NCI-H748 (cell line): ENCODE data around the gene YEATS2.
A peak's percentile ranks its signal among the peaks of the same experiment; 100 is the strongest.

Experiments
- DNase-seq: peaks from one replicate; lab custom pipeline; 2025; ENCODE audit not compliant: unreplicated experiment; lab: John Stamatoyannopoulos, UW

Gene YEATS2

DNA sequence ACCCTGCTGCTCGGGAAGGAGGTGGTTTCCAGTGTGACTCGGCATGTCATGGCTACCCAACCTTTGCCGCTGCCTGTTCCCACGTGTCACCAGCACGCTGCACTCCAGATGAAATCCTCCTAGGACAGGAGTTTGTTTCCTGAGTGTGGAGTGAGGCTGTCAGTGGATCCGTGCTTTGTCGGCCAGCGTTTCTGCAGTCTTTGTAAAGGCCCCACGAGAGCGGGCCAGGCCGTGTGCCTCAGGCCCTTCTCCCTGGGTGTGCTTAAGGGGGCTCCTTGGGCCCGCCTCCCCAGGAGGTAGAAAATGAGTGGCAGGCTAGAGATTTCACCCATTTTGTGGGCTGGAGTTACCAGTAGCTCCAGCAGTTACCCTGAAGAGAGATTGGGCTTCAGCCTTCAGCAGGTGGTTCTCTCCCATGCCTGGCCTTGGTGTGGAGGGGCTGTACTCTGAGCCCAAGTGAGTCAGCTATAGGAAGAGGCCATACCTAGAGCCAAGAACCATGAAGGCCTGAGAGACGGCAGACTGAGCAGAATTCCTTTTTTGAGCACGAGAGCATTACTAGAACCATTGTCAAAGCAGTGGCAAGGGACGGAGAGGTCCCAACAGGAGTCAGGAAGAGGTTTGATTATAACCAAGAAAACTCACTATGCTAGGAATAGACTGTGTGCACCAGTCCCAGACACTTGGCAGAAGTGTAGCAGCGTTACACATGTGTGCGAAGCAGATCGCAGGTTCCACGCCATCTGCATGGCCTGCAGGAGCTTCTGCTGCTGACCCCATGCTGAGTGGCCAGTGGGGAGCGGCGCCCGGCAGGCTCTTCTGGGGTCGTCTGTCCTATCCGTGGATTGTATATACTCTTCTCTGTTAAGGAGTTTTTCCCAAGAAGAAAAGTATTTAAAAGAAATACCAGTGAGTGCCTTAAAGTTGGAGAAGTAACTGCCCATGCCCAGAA is 113.3 kb downstream of the YEATS2 start:
- no peak for DNase-seq

DNA sequence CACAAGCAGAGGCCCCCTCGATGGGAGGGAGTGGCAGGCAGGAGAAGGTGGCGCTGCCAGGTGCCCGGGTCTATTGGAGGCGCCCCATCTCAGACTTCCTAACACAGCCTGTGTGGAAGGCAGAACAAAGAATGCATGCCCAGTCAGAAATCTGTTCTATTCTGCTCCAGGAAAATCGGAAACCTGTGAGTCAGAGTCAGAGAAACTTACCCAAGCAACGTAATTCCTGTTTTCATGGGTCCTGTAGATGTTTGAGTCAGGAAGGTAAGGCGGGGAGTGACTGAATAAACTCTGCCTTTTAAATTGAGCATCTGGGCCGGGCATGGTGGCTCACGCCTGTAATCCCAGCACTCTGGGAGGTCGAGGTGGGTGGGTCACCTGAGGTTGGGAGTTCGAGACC is 114.0 kb downstream of the YEATS2 start:
- no peak for DNase-seq

DNA sequence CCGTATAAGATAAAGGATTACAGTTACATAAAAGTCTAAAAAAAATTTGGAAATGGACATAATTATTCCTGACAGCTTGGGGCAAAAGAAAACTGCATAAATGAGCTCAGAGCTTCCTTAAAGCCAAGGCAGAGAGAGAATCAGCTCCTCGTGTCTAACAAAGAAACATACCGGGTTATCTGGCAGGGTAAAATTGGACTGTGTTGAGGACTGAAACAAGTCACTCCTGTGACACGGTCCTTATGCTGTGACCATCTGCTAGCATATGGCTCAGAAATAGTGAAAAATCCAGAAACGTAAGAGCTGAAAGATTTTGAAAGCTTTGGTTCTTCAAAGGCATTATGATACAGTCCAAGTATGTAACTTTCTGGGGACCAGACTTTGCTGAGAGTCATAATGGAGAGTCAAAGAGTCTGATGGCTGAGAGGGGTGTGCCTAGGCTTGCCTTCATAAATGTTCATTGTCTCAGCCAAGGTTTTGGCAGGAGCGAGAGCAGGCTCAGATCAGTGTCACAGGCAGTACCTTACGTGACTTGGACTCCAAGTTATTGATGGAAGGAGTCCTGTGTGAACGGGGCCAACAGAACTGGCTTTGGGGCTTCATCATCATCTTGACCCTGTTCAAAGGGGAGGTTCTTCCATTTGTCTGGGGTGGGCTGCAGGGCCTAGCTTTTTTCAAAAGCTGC is 115.3 kb downstream of the YEATS2 start:
- no peak for DNase-seq

- DNase-seq: no peak
Measured at GRCh38 chr3:183814240-183814639, 116.6 kb downstream of the YEATS2 start.

GRCh38 chr3:183815563-183815940 is 118.0 kb downstream of the YEATS2 start:
- no peak for DNase-seq

DNA sequence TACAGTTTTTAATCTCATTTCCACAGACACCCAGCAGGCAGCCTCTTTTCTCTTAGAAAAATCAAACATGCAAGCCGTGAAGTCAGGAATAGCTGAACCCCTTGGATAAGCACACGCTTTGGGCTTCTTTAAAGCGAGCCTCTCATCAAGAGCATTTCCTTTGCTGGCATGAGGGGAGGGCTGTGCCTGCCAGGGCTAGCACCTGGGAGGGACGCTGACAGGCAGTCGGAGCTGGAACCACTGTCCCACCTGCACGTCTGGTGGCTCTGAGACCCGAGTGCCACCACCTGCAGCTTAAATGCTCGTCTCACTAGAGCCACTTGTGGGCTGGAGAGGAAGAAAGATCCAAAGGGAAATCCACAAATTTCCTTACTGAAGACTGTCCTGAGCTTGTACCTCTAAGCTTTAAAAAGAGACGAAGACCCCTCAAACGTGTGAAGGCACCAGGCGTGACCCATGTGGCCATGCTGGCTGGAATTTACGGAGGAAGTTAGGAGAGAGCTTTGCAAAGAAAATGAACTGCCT is 118.4 kb downstream of the YEATS2 start:
- DNase-seq: no peak

GRCh38 chr3:183816681-183817510 is 119.3 kb downstream of the YEATS2 start:
- no peak for DNase-seq

DNA sequence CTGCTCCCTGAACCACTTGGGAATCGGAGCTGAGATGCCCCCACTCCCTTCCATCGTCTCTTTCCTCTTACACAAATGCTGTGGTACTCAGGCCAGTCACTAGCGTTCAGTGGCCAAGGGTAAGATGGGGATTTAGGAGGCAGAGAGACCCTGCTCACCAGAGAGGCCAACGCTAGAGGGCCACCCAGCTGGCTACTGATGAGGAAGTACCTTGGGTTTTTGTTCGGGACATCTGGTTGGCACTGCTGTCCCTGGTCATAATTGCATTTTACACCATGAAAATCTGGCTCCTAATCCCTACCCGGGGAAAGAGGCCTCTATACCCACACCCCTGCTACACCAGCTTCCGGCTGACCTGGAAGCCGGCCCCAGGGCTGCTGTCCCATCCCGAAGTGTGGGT is 120.0 kb downstream of the YEATS2 start:
- DNase-seq: no peak

GRCh38 chr3:183818041-183818620 is 120.5 kb downstream of the YEATS2 start:
- no peak for DNase-seq

- DNase-seq: no peak
Measured at GRCh38 chr3:183818706-183819624, 121.4 kb downstream of the YEATS2 start.

DNA sequence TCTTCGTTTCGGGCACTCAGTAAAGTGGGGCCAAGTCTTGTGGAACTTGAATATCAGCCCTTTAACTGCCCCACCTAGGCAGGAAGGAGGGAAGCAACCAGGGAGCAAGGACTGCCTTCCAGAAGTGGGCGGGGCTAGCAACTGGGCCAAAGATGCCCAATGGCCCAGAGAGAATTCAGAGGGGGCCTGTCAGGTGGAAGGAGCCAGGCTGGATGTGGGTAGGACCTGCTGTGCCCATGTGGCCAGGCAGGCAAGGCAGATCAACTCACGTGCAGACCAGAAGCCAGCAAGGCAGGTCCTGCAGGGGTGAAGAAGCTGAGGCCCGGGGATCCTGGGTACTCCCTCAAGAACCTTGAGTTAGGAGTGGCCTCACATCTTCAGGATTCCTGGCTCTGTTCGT is 122.2 kb downstream of the YEATS2 start:
- DNase-seq: no peak

DNA sequence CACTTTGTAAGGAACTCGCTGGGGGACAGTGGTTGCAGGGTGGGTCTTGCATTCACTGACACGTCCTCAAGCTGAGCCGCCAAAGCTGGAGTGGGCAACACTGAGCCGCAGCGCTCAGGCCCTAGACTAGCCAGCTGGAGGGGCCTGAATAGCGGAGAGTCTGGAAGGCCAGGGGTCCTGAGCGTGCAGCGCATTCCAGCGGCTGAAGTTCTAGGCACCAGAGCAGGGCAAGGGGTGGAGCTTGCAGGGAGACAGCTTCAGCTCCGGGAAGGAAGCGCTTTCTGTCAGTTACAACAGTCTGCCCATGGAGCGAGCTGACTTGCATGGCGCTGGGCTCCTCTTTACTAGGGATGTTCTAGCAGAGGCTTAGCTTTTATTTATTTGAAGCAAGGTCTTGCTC is 125.0 kb downstream of the YEATS2 start:
- DNase-seq: no peak

GRCh38 chr3:183823963-183824362 is 126.4 kb downstream of the YEATS2 start:
- peak; percentile 60 for DNase-seq

DNA sequence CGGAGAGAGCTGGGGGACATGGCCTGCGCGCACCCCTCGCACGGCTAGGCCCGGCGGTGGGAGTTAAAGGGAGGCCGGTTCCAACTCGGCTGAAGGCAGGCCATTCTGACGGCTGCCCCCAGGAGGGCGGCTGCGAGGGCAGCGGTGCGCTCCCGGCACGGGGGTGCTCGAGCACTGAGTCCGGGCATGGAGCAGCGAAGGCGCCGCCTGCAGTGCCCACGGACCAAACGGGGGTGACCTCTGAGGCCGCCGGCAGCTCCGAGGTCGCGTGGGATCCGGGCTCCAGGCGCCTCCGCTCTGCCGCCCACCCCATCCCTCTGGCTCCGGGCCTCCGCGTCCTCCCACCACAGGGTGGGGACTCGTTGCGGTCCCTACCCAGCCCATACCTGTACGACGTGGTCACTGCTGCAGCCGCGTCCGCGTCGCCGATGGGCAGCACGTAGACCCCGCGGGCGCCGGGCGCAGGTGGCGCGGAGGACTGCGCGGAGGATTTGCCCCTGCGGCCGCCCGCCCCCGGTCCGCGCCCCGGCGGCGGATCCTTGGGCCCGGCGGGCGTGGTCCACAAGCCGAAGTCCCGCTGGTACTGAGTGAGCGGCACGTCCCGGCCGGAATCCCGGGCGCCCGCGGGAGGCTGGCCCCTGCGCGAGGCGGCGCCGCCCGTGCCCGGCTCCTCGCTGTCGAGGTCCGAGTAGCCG is 127.3 kb downstream of the YEATS2 start:
- peak; percentile 51 for DNase-seq

DNA sequence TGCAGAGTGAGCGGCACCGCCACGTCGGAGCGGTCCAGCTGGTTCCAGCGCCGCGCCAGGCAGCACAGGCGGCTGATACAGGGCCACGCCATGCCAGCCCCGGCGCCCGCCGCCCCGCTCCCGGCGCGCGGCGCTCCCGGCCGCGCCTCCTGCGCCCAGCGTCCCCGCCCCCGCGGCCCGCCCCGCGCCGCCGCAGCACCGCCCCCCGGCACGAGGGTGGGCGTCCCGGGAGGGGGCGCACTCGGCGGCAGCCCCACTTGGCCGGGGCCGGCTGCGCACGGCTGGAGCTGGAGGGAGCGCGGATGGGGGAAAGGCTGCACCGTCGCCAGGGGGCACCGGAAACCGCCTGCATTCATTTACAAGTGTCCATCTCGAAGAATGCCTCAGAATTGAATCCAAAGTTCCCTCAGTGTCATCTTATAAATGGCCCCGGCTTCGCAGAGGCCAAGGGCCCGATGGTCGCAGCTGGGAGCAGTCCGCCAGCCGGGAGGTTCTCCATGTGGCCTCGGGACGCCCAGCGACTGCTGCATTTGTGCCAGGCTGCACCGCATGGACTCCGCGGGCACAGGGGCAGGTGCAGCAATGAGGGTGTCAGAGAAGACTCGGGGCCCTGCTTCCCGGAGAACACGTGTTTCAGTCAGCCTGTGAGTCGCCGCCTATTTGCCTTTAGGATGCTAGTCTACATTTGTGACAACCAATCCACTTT is 128.0 kb downstream of the YEATS2 start, which contains the start of gene MAP6D1:
MAP6D1 (minus strand) TSS at position 122 of the 706 bp plus-strand sequence; CDS start at position 92, 30 bp downstream.
- DNase-seq: peak; percentile 69

DNA sequence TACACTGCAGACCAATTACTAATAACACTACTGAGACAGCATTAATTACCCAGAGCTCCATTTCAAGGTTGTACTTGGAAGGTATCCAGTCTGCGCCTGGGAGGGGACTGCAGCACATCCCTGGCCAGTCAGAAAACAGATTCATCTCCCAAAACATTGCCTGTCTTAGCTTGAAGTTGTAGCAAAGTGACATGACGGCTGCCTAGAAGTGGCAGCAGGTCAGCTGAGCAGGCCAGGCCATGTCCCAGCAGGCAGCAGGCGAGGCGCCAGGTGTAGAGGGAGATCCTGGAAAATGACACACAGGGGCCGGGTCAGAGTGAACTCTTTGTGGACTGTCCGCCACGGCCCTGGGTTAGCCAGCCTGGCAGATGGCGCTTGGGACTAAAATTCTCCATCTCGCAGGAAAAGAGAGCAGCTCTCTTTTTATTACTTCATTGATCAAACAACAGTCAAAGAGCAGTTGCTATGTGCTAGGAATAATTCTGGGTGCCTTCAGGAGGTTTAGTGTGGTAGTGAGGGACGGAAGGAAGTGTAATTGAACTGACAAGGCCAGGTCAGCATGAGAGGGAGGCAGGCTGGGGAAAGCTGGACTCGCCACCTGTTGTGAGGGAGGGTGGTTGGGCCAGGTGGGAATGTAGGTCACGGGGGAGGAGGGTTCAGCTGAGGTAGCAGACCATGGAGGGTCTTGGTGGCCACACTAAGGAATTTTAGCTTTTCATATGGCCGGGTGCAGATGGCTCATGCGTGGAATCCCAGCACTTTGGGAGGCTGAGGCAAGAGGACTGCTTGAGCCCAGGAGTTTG is 129.1 kb downstream of the YEATS2 start:
- DNase-seq: no peak

DNA sequence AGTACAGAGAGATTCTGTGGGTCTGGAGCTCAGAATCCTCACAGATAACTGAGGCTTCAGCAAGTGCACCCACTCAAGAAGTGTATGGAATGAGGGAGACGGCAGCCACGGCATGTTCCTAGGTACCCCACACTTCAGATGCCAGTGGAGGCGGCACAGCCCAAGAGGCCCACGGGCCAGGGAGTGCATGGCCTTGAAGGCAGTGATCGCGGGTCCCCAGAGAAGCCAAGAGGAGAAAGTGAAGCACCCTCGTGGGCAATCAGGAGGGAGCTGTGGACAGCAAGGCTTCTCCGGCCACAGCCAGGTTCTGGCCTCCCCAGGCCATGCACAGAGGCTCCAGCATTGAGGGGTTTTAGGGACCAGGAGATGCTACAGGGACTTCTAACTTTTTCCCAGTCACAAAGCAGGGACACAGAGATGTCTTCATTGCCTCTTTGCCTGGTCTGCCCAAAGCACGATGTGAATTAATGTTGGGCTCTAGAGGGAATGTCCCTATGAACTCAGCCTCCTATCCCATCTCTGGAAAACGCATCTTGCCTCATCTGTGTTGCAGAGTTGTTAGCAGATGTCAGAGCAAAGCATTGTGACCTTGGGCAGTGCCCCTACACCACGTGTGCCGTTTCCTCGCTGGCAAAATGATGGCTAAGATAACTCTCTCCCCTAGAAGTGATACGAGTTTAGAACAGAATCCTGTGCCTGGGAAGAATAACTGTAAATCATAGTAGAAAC is 130.4 kb downstream of the YEATS2 start:
- no peak for DNase-seq
